SK-N-SH treated with all-trans-retinoic acid at 6 μM for 48 hours (cell line): ENCODE measurements around the gene MATN4.

Experiments
- ATAC-seq: fragments of 200-7000 bp; cut with Tn5 transposase; 3 replicates; pipeline ENCODE4 v1.9.1; 2020; ENCODE audit warnings: mild to moderate bottlenecking, moderate library complexity
- ARNTL ChIP-seq: fragments of 450-650 bp; formaldehyde crosslinking; IDR thresholded peaks from 2 replicates; pipeline ENCODE4 v1.5.0; 2020; ENCODE audit warnings: low read depth, mild to moderate bottlenecking, moderate library complexity, borderline replicate concordance
- BACH2 ChIP-seq: fragments of 250-450 bp; sonication (Bioruptor Pico); IDR thresholded peaks from 2 replicates; pipeline ENCODE4 v1.9.0; 2021; ENCODE audit warnings: mild to moderate bottlenecking, borderline replicate concordance
- CSDC2 ChIP-seq: fragments of 250-450 bp; sonication (Bioruptor Pico); IDR thresholded peaks from 2 replicates; pipeline ENCODE4 v1.5.0; 2020; ENCODE audit warnings: mild to moderate bottlenecking, moderate library complexity
- CSRNP3 ChIP-seq: fragments of 250-450 bp; sonication (Bioruptor Pico); IDR thresholded peaks from 2 replicates; pipeline ENCODE4 v1.5.1; 2021; ENCODE audit warnings: mild to moderate bottlenecking, moderate library complexity
- ESRRG ChIP-seq: fragments of 250-450 bp; sonication (Bioruptor Pico); IDR thresholded peaks from 2 replicates; pipeline ENCODE4 v1.6.1; 2021; ENCODE audit warnings: mild to moderate bottlenecking
- GLIS3 ChIP-seq: fragments of 250-450 bp; sonication (Bioruptor Pico); IDR thresholded peaks from 2 replicates; pipeline ENCODE4 v1.5.0; 2020; ENCODE audit warnings: mild to moderate bottlenecking, moderate library complexity
- ISL1 ChIP-seq: fragments of 250-450 bp; sonication (Bioruptor Pico); IDR thresholded peaks from 2 replicates; pipeline ENCODE4 v2.1.2; 2022; ENCODE audit warnings: mild to moderate bottlenecking, moderate library complexity
- OSR1 ChIP-seq: fragments of 250-450 bp; sonication (Bioruptor Pico); IDR thresholded peaks from 2 replicates; pipeline ENCODE4 v1.8.0; 2022; ENCODE audit warnings: moderate library complexity, mild to moderate bottlenecking, inconsistent platforms
- PATZ1 ChIP-seq: fragments of 250-450 bp; sonication (Bioruptor Pico); IDR thresholded peaks from 2 replicates; pipeline ENCODE4 v1.8.0; 2020; ENCODE audit warnings: mild to moderate bottlenecking, moderate library complexity, borderline replicate concordance
- POU6F1 ChIP-seq: fragments of 250-450 bp; sonication (Bioruptor Pico); IDR thresholded peaks from 2 replicates; pipeline ENCODE4 v1.8.0; 2021; ENCODE audit warnings: low read depth, mild to moderate bottlenecking, moderate library complexity, borderline replicate concordance
- PPARA ChIP-seq: fragments of 250-450 bp; sonication (Bioruptor Pico); IDR thresholded peaks from 2 replicates; pipeline ENCODE4 v1.5.0; 2020; ENCODE audit warnings: mild to moderate bottlenecking, borderline replicate concordance
- RARB ChIP-seq: fragments of 250-450 bp; sonication (Bioruptor Pico); IDR thresholded peaks from 2 replicates; pipeline ENCODE4 v1.8.0; 2021; ENCODE audit warnings: mild to moderate bottlenecking, moderate library complexity
- SNAI2 ChIP-seq: fragments of 250-450 bp; sonication (Bioruptor Pico); IDR thresholded peaks from 2 replicates; pipeline ENCODE4 v1.5.0; 2020; ENCODE audit warnings: mild to moderate bottlenecking, moderate library complexity
- TCF4 ChIP-seq: fragments of 250-450 bp; sonication (Bioruptor Pico); IDR thresholded peaks from 2 replicates; pipeline ENCODE4 v1.8.0; 2021; ENCODE audit warnings: mild to moderate bottlenecking, moderate library complexity, borderline replicate concordance
- TSHZ2 ChIP-seq: fragments of 250-450 bp; sonication (Bioruptor Pico); IDR thresholded peaks from 2 replicates; pipeline ENCODE4 v1.5.0; 2020; ENCODE audit warnings: mild to moderate bottlenecking, moderate library complexity
- ZC3H10 ChIP-seq: fragments of 250-450 bp; sonication (Bioruptor Pico); IDR thresholded peaks from 2 replicates; pipeline ENCODE4 v1.5.1; 2021; ENCODE audit warnings: mild to moderate bottlenecking, moderate library complexity
- ZFP3 ChIP-seq: fragments of 250-450 bp; sonication (Bioruptor Pico); IDR thresholded peaks from 2 replicates; pipeline ENCODE4 v1.5.0; 2020; ENCODE audit warnings: mild to moderate bottlenecking, moderate library complexity
- ZFP30 ChIP-seq: fragments of 450-650 bp; formaldehyde crosslinking; IDR thresholded peaks from 2 replicates; pipeline ENCODE4 v1.5.0; 2022; ENCODE audit warnings: mild to moderate bottlenecking, moderate library complexity
- ZNF565 ChIP-seq: fragments of 450-650 bp; formaldehyde crosslinking; conservative IDR thresholded peaks from 2 replicates; pipeline ENCODE4 v1.5.0; 2020; ENCODE audit warnings: low read depth, mild to moderate bottlenecking, moderate library complexity
- ZNF70 ChIP-seq: fragments of 450-650 bp; formaldehyde crosslinking; IDR thresholded peaks from 2 replicates; pipeline ENCODE4 v1.5.0; 2020; ENCODE audit warnings: mild to moderate bottlenecking, moderate library complexity
- ZNF8 ChIP-seq: fragments of 450-650 bp; formaldehyde crosslinking; IDR thresholded peaks from 2 replicates; pipeline ENCODE4 v1.5.0; 2020; ENCODE audit warnings: mild to moderate bottlenecking, moderate library complexity

Gene MATN4

GRCh38 chr20:45304464-45304999 is 3.6 kb downstream of the MATN4 start:
- ATAC-seq = no peak

GRCh38 chr20:45303586-45304463 is 4.3 kb downstream of the MATN4 start:
- ATAC-seq = no peak
- no peak for TF ChIP-seq CSDC2 (CRISPR knock-in tag)
- TF ChIP-seq GLIS3 (CRISPR knock-in tag) = no peak
- TF ChIP-seq SNAI2 (CRISPR knock-in tag) = no peak
- no peak for TF ChIP-seq PATZ1 (CRISPR knock-in tag)
- TF ChIP-seq ISL1 = no peak
- TF ChIP-seq CSRNP3 (CRISPR knock-in tag) = no peak
- no peak for TF ChIP-seq RARB (CRISPR knock-in tag)
- TF ChIP-seq ZNF565 (CRISPR knock-in tag) = no peak
- TF ChIP-seq ZC3H10 (CRISPR knock-in tag) = no peak
- no peak for TF ChIP-seq PPARA (CRISPR knock-in tag)

More at GRCh38 chr20:45304464-45304999, 3.6 kb downstream of the MATN4 start:
- no peak for TF ChIP-seq ISL1
- TF ChIP-seq ARNTL (CRISPR knock-in tag) = no peak
- no peak for TF ChIP-seq PPARA (CRISPR knock-in tag)
- TF ChIP-seq CSDC2 (CRISPR knock-in tag) = no peak
- TF ChIP-seq ZFP3 (CRISPR knock-in tag) = no peak
- no peak for TF ChIP-seq RARB (CRISPR knock-in tag)
- TF ChIP-seq TCF4 (CRISPR knock-in tag) = no peak
- TF ChIP-seq OSR1 (CRISPR knock-in tag) = no peak
- TF ChIP-seq ESRRG = no peak
- TF ChIP-seq TSHZ2 (CRISPR knock-in tag) = no peak
- TF ChIP-seq SNAI2 (CRISPR knock-in tag) = no peak
- no peak for TF ChIP-seq POU6F1
- no peak for TF ChIP-seq ZNF70 (CRISPR knock-in tag)
- no peak for TF ChIP-seq ZFP30 (CRISPR knock-in tag)
- TF ChIP-seq ZNF8 (CRISPR knock-in tag) = no peak
- no peak for TF ChIP-seq ZNF565 (CRISPR knock-in tag)
- no peak for TF ChIP-seq BACH2
- no peak for TF ChIP-seq PATZ1 (CRISPR knock-in tag)
- TF ChIP-seq ZC3H10 (CRISPR knock-in tag) = no peak
- no peak for TF ChIP-seq CSRNP3 (CRISPR knock-in tag)
